Activated CD4-positive, alpha-beta T cell treated with anti-CD3 and anti-CD28 coated beads, Interleukin-2, amount 50 U/mL, for 1 hour (primary cell): ENCODE data around the gene CASTOR1.

Experiments
- DNase-seq: peaks from one replicate; pipeline ENCODE4 v3.0.0-alpha.2; 2020

The CASTOR1 gene

GRCh38 chr22:30318799-30319419, 29.6 kb upstream of the CASTOR1 start:
- no peak for DNase-seq

DNA sequence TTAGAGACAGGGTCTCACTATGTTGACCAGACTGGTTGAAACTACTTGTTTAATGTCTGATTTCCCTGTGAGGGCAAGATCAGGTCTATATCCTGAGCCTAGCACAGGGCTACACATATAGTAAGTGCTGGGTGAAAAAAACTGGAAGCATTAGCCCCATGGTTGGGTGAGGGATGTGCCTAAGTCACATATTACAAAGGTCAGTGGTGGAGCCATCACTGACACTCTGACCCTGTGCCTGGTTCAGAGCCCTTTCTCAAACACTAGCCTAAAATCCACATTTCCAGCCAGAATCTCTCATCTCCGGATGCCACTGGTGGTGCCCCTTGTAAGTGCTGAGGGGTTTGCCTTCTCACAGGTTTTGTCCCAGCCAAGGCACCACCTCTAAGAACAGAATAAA, 28.5 kb upstream of the CASTOR1 start:
- no peak for DNase-seq

DNA sequence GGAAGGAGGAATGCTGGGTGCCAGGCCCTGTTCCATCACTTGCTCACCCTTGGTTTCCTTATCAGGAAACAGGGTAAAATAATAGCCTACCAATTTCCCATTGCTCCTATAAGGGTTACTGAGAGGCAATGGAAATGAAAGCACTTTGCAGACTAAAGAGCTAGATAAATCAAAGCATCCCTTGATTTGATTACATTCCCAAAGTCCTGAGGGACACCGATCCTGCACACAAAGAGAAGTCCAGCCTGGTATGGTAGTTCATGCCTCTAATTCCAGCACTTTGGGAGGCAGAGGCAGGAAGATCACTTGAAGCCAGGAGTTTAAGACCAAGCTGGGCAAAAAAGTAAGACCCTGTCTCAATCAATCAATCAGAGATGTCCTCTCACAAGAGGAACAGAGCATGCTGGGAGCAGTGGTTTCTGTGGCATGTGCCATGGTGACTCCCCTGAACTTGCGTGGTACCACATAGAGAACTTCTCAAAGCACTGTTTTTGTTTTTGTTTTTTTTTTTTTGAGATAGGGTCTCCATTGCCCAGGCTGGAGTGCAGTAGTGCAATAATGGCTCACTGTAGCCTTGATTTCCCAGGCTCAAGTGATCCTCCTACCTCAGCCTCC, 26.8 kb upstream of the CASTOR1 start:
- no peak for DNase-seq

GRCh38 chr22:30314915-30315314, 25.6 kb upstream of the CASTOR1 start:
- peak; percentile 35 for DNase-seq

GRCh38 chr22:30313527-30314363, 24.4 kb upstream of the CASTOR1 start:
- DNase-seq = no peak

DNA sequence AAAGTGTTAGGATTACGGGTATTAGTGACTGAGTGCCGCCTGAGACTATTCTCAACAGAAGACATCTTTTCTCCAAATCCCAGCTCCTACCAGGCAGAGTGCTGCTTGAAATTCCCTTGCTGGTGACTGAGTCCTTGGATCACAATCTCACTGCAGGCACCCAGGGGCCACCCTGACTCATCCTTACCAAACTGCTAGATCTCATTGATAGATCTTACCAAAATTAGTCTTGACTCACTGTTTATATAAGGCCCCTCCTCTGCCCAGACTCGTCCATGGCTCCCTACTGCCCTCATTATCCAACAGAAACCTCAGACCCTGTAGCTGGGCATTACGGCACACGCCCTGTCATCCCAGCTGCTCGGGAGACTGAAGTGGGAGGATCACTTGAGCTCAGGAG, 22.7 kb upstream of the CASTOR1 start:
- DNase-seq = no peak

DNA sequence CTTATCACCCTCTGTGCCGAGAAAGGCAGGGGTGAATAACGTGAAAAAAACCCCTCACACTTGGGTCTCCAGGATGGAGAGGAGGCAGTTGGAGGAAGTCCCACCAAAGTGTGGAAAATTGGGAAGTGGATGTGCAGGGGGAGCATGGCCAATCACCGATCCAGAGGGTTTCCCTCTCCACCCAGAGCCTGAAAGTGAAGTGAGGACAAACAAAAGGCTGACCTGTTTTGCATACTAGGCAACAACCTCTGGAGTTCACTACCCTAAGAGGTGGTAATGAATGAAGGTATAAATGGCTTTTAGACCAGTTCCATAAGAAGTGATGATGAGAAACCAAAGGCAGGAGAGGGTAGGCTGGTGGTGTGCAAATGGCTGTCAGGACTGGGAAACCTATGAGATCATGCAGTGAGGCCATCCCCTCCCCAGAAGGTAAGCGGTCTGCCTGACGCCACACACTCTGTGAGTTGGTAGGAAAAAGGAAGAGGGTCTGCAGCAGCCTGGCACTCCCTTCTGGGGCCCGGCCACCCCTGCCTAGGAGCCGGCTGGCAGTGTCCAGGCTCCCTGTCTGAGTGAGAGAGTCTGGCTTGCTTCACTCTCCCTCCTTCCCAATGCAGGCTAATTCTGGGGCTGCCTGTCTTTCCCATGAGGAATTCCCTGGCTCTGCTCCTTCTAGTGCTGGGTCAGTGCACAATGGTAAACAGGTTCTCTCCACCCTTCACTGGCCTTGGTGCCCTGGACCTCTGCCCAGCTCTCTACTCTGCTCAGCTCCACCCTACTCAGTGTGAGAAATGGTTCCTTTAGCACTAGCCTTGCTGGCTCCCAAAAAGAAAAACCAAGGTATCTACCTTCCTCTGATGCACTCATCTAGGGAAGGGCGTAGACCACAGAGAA, 21.8 kb upstream of the CASTOR1 start:
- DNase-seq = no peak

GRCh38 chr22:30309951-30310741, 20.8 kb upstream of the CASTOR1 start:
- no peak for DNase-seq

GRCh38 chr22:30308518-30309230, 19.4 kb upstream of the CASTOR1 start:
- peak; percentile 36 for DNase-seq

GRCh38 chr22:30308093-30308492, 18.8 kb upstream of the CASTOR1 start:
- no peak for DNase-seq

- no peak for DNase-seq
These were observed 17.8 kb upstream of the CASTOR1 start for GRCh38 chr22:30307041-30307574.

DNA sequence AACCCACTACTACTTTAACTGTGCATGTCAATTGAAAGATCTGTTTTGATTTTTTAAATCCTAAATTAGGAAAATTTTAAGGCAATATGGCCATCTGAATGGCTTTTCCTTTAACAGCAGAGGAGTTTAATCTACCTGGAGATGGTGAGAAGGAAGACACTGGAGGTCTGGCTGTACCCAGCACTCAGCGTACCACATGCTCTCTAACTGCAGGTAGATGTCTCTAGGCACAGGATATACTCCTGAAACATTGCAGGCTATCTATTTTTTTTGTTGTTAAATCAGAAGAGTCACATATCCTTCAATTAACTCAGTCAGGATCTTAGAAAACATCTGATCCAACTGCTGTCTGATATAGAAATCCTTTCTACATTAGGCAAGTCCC, 17.3 kb upstream of the CASTOR1 start:
- DNase-seq = no peak

DNA sequence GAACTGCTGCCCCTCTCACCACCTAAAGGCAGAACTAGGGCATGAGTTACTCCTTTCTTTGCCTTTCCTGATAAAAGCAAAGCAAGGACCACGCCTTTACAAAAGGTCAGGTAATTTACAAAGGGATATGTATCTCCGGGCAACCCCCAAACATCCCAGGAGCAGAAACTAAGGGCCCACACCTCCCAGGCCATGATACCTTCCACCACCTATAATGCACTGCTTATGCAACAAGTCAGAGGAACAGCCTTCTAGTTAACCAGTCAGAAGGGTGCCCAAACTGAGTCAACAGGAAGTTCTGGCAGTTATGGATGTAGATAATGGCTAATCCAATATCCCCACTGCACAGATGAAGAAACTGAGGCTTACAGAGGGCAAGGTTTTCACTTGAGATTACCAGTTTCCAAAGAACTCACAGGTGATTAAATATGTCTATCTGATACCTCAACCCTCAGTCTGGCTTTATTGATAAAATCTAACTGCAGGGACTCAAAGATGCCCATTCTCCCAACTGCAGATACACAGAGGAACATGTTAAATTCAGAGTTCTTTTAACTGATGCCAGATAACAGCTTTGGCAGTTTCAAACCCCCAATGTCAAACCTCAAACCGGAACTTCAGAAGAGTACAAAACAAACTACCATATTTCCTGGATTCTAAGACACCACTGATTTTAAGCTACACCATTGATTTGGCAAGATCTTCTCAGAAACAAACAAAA, 16.8 kb upstream of the CASTOR1 start:
- DNase-seq = no peak

- peak; percentile 36 for DNase-seq
These were observed 16.2 kb upstream of the CASTOR1 start for GRCh38 chr22:30305519-30305905.

DNA sequence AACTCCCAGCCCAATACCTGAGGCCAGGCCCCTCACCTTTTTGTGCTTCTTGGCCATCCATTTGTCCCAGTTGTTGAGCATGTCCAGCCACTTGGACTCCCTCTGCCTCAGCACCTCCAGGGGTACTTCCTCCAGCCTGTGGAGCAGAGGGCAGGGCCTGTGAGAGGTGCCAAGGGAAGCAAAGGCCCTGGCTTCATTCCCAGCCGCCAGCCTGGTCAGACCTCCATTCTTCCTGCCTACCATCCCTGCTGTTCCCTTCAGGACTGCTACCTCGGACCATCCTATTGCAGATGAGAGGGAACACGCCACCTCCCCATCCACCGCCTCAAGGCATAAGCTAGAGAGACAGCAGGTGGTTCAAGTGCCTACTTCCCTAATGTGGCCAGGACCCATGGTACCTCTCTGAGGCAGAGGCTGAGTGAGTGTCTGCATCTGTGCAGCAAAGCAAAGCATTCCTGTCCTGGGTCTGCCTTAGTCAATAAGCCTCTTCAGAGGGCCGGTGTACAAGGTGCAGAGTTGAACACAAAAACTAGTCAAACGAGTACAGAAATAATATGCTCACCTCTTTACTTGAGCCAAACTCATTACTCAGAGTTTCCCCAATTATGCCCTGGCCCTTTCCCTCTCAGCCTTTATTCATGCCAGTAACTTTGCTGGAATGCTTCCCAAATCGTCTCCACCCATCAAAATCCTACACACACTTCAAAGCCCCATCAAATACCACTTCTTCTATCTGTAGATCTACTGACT, 15.4 kb upstream of the CASTOR1 start:
- DNase-seq = no peak

GRCh38 chr22:30302810-30303138, 13.5 kb upstream of the CASTOR1 start:
- DNase-seq = no peak

DNA sequence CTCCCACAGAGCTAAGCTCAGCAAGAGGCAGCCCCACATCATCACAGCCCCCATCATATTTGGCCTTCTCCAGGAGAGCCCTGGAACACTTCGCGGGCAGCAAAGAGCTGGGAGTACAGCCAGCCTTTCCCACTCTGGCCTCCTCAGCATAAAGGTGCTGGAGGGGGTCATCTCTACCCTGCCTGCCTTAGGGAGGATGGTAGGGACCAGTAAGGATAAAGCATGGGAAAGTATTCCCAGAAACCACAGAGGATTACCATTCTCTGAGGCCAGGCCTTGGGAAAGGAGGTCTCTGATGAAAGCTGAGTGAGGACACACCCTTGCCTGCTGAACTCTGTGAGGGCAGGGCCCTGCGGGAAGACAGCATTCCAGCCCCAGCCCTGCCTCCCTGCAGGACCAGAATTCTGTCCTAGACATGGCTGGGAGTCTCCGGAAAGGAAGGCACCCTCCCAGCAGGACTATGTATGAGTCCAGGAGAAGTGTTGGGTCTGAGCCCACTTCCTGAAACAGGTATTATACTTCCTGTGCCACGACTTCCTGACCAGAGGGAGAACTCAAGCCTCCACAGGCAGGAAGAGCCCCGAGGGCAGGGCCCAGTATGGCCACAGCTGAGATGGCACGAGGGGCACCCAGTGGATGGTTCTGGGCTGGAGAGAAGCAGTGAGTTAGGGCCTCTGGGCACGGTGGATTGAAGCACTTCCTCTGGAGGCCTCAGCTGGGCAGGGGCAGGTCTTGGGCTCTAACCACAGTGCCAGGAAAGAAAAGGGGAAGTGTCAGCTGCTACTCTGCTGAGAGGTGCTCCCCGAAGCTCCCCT, 12.9 kb upstream of the CASTOR1 start:
- no peak for DNase-seq

- DNase-seq = no peak
These were observed 10.0 kb upstream of the CASTOR1 start for GRCh38 chr22:30299322-30299721.
